ENCODE results near the gene MAN2C1.

Gene MAN2C1

DNA sequence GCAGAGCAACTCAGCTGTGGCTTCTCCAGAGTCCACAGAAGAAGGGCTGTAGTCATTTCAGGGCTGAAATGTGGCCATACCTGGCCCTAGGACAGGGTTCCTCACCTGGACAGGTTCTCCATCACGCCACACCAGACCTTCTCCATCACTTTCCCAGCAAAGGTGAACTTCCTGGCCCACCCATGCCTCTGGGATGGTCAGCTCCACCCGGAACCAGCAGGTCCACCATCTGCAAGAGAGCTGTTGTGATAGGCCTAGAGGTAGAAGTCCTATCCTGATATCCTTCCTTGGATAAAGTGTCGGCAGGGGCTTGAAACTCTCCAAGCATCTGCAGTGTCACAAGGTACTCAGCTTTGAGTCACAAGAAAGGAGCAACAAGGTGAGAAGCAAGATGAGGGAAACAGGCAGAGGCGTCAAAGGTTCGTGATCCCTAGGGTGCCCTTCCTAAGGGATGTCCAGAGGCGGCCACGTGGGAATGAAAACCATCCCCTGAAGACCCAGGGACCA lies 948 bp downstream of the MAN2C1 start:
- DNase-seq (ENCODE audit: insufficient read length, low spot score), result no peak
- no peak for TF ChIP-seq POLR2A (IDR thresholded peaks at IDR 0.05; ENCODE audit: low read depth, low read length)
- no peak for FAIRE-seq

- no peak for DNase-seq (ENCODE audit: insufficient read length, low spot score)
- TF ChIP-seq POLR2A (IDR thresholded peaks at IDR 0.05; ENCODE audit: low read depth, low read length), result no peak
- no peak for FAIRE-seq
Measured at GRCh38 chr15:75367006-75367405, 1.4 kb downstream of the MAN2C1 start.

- no peak for DNase-seq (ENCODE audit: insufficient read length, low spot score)
- FAIRE-seq, result no peak
- no peak for TF ChIP-seq POLR2A (IDR thresholded peaks at IDR 0.05; ENCODE audit: low read depth, low read length)
Measured at GRCh38 chr15:75366163-75366562, 2.2 kb downstream of the MAN2C1 start.

GRCh38 chr15:75364881-75365280 lies 3.5 kb downstream of the MAN2C1 start:
- TF ChIP-seq POLR2A (IDR thresholded peaks at IDR 0.05; ENCODE audit: low read depth, low read length), result no peak
- FAIRE-seq, result no peak

DNA sequence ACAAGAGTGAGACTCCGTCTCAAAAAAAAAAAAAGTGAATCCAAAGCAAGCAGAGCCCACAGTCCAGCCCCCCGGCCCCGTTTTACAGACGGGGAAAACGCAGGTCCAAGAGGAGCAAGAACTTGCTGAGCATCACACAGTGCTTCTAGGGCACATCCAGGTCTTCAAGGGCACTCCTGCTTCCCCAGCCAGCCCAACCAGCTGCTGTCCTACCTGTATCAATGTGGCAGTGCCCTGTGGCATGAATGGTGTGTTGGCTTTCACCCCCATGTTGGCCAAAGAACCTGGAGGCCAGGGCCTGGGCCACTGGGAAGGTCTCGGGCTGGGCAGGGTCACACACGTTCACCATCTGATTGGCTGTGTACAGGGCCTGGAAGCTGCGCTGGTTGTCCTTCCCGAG lies 4.6 kb downstream of the MAN2C1 start:
- FAIRE-seq (no peak), DNase-seq (ENCODE audit: insufficient read length, low spot score) (no peak)
- TF ChIP-seq POLR2A (IDR thresholded peaks at IDR 0.05; ENCODE audit: low read depth, low read length), result no peak

More at GRCh38 chr15:75364881-75365280, 3.5 kb downstream of the MAN2C1 start:
- DNase-seq (ENCODE audit: insufficient read length, low spot score), result no peak

- DNase-seq (ENCODE audit: insufficient read length, low spot score) (no peak), FAIRE-seq (no peak)
- TF ChIP-seq POLR2A (IDR thresholded peaks at IDR 0.05; ENCODE audit: low read depth, low read length), result no peak
Measured at GRCh38 chr15:75362642-75363249, 5.7 kb downstream of the MAN2C1 start.

DNA sequence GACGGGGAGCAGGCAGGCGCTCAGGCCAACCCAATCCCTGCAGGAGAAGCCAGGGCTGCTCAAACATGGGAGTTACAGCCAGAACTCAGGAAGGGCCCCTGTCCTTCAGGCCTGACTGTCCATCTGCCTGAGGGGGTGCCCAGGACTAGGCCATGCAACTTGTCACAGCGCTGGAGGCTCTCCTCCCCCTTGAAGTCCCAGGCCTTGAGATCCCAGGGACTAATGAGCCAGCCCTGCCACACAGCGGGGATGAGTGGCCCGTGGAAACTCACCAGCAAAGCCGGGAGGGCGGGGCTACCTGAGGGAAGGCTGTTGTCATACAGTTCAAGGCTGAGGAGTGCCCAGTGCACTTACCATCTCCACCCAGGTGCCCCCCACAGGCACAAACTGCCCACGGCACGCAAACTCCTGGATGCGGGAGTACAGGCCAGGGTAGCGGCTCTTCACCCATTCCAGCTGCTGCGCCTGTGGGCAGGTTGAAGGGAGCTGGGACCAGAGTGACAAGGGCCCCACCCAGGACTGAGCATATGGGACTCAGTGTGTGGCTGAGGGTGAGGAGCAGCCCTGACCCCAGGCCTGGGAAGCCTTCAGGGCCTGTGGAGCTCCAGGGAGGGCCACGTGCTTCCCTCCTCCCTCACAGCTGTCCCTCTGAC lies 6.3 kb downstream of the MAN2C1 start:
- no peak for FAIRE-seq
- TF ChIP-seq POLR2A (IDR thresholded peaks at IDR 0.05; ENCODE audit: low read depth, low read length), result no peak
- DNase-seq (ENCODE audit: insufficient read length, low spot score), result no peak

DNA sequence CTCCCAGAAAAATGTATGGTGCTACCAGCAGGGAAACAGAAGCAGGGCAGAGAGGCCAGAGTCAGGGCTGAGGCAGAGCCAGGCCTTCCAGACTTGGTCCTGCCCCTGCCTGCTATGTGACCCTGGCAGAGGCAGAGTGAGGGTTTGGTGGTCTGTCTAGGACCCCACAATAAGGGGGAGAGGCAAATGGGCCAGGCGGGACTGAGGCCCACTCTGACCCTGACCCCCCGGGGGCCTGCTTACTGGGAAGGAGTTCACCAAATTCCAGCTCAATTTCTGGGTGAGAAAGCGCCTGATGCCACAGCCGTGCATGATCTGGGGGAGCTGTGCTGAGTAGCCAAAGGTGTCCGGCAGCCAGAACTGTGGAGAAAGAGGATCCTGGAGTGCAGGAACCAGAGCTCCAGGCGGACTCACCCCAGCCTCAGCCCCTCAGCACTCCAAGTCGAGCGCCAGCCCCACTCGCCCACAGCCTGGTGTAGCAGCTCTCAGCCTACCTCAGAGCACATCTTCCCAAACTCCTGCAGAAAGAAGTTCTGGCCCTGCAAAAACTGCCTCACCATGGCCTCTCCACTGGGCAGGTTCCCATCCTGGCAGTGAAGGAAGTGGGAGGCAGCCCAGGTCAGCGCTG lies 6.9 kb downstream of the MAN2C1 start:
- DNase-seq (ENCODE audit: insufficient read length, low spot score), result no peak
- FAIRE-seq, result no peak
- TF ChIP-seq POLR2A (IDR thresholded peaks at IDR 0.05; ENCODE audit: low read depth, low read length), result no peak

GRCh38 chr15:75360856-75361255 lies 7.6 kb downstream of the MAN2C1 start:
- no peak for DNase-seq (ENCODE audit: insufficient read length, low spot score)
- FAIRE-seq, result no peak
- no peak for TF ChIP-seq POLR2A (IDR thresholded peaks at IDR 0.05; ENCODE audit: low read depth, low read length)

GRCh38 chr15:75360391-75360790 lies 8.0 kb downstream of the MAN2C1 start:
- no peak for TF ChIP-seq POLR2A (IDR thresholded peaks at IDR 0.05; ENCODE audit: low read depth, low read length)
- no peak for FAIRE-seq
- no peak for DNase-seq (ENCODE audit: insufficient read length, low spot score)

- TF ChIP-seq POLR2A (IDR thresholded peaks at IDR 0.05; ENCODE audit: low read depth, low read length), result no peak
- FAIRE-seq, result no peak
- no peak for DNase-seq (ENCODE audit: insufficient read length, low spot score)
Measured at GRCh38 chr15:75359537-75360250, 8.7 kb downstream of the MAN2C1 start.

GRCh38 chr15:75358771-75359536 lies 9.5 kb downstream of the MAN2C1 start:
- FAIRE-seq (no peak), DNase-seq (ENCODE audit: insufficient read length, low spot score) (no peak)
- TF ChIP-seq POLR2A (IDR thresholded peaks at IDR 0.05; ENCODE audit: low read depth, low read length), result no peak

DNA sequence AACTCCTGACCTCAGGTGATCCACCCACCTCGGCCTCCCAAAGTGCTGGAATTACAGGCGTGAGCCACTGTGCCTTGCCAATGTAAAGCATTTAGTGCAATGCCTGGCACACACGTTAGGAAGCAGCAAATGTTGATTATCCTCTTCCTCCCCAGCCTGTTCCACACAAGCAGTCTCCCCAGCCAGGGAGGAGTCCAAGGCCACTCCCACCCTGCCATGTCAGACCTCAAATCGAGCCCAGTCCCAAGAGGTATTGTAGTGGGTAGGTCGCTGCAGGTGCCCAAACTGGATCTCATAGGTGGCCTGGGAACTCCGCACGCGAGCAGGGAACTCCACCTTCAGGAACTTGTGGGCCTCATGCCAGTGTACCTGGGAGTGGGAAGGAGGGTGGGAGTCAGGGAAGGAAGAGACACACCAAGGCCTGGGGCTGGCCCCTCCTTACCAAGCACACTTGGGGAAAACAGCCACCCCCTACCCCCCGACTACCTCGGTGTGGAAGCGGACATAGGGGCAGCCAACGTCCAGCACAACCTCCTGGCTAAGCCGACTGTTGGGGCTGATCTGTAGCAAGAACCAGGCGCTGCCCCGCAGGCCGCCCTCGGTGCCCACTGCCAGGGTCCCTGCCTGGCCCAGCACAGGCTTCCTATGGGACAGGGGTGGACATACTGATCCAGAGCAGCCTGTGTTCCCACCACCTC lies 10.3 kb downstream of the MAN2C1 start:
- TF ChIP-seq POLR2A (IDR thresholded peaks at IDR 0.05; ENCODE audit: low read depth, low read length), result no peak
- no peak for DNase-seq (ENCODE audit: insufficient read length, low spot score)
- no peak for FAIRE-seq

Measured in H54 (cell line).